ENCODE results near the gene ERN1. TPM values are rescaled to one million over a fixed set of nuclear protein-coding genes. Genes with fewer than 3 reads are reported as not detected.

ERN1 gene
- total and polyA plus RNA-seq, 3 donors from 2014 or later = 7.0 to 13.0 (median 12.8) TPM

DNA sequence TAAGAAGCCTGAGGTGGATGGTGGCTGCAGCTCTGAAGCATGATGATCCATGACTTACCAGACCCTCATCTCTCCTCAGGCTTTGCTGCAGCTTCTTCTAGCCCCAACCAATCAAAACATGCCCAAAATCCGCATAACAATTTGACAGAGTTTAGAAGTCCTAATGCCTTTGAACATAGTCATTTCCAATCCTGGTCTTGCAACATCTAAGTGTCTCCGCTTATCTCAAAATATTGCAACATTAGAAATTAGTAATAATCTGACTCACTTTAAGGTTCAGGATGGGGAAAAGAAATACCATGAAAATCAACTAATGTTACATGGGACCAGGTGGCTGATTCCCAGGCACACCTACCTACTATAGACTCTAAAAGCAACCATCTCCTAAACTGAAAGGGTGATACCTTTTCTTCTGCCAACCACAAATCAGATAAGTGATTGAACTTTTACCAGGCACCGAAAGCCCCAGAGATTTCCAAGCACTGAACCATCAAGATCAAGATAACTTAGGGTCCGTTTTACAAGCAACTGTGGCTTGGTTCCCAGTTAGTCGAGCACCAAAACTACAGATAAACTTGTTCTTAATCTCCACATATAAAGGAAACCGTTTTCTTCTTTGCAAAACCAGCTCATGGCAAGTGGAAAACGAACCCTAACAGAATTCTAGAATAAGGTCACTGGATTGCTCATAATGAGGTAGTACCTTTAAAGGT is 14.0 kb downstream of the ERN1 start:
- intact Hi-C loops (cut with DNase I; ENCODE audit: low total_unique reads) = no loop called here
- DNase-seq = no peak
- Histone ChIP-seq H3K27ac (no peak overlapping the region), H3K9me3 (no peaks in the 10 kb centered on the region), H3K36me3 (ENCODE audit: low read depth, missing control alignments) (no peaks in the 10 kb centered on the region), H3K4me1 (no peaks in the 10 kb centered on the region), H3K4me3 (no peak overlapping the region), H3K27me3 (no peaks in the 10 kb centered on the region)
- WGBS, 2 donors = 83 to 84% methylated on average over 7 of the region's 7 CpGs
- TF ChIP-seq, protein P1, sequence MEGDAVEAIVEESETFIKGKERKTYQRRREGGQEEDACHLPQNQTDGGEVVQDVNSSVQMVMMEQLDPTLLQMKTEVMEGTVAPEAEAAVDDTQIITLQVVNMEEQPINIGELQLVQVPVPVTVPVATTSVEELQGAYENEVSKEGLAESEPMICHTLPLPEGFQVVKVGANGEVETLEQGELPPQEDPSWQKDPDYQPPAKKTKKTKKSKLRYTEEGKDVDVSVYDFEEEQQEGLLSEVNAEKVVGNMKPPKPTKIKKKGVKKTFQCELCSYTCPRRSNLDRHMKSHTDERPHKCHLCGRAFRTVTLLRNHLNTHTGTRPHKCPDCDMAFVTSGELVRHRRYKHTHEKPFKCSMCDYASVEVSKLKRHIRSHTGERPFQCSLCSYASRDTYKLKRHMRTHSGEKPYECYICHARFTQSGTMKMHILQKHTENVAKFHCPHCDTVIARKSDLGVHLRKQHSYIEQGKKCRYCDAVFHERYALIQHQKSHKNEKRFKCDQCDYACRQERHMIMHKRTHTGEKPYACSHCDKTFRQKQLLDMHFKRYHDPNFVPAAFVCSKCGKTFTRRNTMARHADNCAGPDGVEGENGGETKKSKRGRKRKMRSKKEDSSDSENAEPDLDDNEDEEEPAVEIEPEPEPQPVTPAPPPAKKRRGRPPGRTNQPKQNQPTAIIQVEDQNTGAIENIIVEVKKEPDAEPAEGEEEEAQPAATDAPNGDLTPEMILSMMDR (IDR thresholded peaks at IDR 0.05) = no peak
- TF ChIP-seq POLR2A (IDR thresholded peaks at IDR 0.05) = no peak

DNA sequence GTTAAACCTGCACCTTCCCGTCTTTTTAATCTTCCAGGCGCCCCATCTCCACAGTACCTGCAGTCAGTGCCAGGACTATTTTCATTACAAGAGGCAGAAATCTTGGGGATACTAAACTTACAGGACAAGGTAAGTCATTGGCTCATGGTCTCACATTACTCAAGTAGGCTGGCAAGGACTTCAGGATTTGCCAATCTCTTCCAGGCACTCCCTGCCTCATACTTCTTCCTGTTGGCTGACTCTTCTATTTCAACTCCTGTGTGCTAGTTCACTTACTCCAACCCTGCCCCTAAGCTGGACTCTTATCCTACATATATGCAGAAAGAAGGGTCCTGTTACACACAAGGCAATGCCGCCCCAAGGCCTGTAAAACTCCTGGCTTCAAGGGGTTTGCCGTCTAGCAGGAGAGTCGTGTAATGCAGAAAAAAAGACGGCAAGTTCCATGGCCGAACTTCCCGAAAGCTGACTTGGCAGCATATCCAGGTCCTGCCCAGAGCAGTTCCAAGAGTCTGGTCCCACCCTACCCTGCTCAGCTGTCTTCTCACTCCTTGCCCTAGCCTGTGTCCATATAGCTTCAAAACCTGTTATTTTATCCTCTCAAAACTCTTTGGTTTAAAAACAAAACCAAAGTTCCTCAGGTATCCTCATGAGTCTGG is 14.8 kb downstream of the ERN1 start:
- TF ChIP-seq, protein P1 (IDR thresholded peaks at IDR 0.05) = no peak
- TF ChIP-seq POLR2A (IDR thresholded peaks at IDR 0.05) = no peak
- Histone ChIP-seq H3K27ac (no peak overlapping the region), H3K4me3 (no peak overlapping the region), H3K9me3 (no peaks in the 10 kb centered on the region), H3K4me1 (no peaks in the 10 kb centered on the region), H3K27me3 (no peaks in the 10 kb centered on the region), H3K36me3 (ENCODE audit: low read depth, missing control alignments) (no peaks in the 10 kb centered on the region)
- WGBS, 2 donors = 79 to 82% methylated on average over 8 of the region's 8 CpGs
- intact Hi-C loops (cut with DNase I; ENCODE audit: low total_unique reads) = no loop called here
- DNase-seq = no peak

DNA sequence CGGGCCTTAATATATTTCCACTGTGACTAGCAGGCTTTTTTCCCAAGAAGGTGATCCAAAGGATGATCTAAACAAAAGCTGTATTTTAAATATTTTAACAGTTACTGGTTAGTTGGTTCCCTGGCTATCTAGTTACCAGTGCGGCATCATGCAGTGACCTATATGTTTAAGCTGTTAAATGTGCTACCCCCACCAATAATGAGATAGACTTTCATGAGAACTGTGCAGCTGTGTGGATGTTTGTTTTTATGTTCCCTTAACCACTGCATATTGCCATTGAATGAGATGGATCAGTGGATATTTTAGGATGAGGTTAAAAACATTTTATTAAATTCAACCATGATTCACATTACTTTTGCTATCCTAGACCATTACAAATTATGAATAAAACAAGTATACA is 16.9 kb downstream of the ERN1 start:
- Histone ChIP-seq H3K27me3 (no peaks in the 10 kb centered on the region), H3K4me1 (peaks cover 4% of the 10 kb centered on the region), H3K4me3 (no peak overlapping the region), H3K36me3 (ENCODE audit: low read depth, missing control alignments) (no peaks in the 10 kb centered on the region), H3K27ac (no peak overlapping the region), H3K9me3 (no peaks in the 10 kb centered on the region)
- WGBS, 2 donors = 87 to 94% methylated on average over 2 of the region's 2 CpGs
- no peak for DNase-seq
- intact Hi-C loops (cut with DNase I; ENCODE audit: low total_unique reads) = no loop called here
- TF ChIP-seq POLR2A (IDR thresholded peaks at IDR 0.05) = no peak
- TF ChIP-seq, protein P1 (IDR thresholded peaks at IDR 0.05) = no peak

DNA sequence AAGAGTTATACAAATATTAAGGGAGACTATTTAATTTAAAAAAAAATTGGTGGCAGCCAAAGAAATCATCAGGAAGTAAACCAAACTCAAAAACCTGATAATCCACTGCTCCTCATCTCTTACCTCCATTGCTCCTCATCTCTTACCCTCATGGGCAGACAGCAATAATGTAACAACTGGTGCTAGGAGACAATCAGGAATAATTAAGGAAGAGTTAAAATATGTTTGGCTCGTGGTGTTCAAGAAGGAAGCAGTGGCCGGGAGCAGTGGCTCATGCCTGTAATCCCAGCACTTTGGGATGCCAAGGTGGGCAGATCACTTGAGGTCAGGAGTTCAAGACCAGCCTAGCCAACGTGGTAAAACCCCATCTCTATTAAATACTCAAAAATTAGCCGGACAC is 18.1 kb downstream of the ERN1 start:
- no peak for DNase-seq
- WGBS, 2 donors = 67 to 75% methylated on average over 4 of the region's 4 CpGs
- no peaks in the 10 kb centered on the region for H3K36me3 ChIP-seq (ENCODE audit: low read depth, missing control alignments)
- H3K27me3 ChIP-seq = no peaks in the 10 kb centered on the region
- H3K4me1 ChIP-seq = peaks cover 4% of the 10 kb centered on the region
- H3K4me3 ChIP-seq = no peak overlapping the region
- intact Hi-C loops (cut with DNase I; ENCODE audit: low total_unique reads) = no loop called here
- no peak overlapping the region for H3K27ac ChIP-seq
- H3K9me3 ChIP-seq = no peaks in the 10 kb centered on the region
- TF ChIP-seq, protein P1 (IDR thresholded peaks at IDR 0.05) = no peak
- no peak for TF ChIP-seq POLR2A (IDR thresholded peaks at IDR 0.05)
